ENCODE measurements around the gene RAB11FIP4. TPM values are rescaled to one million over a fixed set of nuclear protein-coding genes. Genes with fewer than 3 reads are reported as not detected.

Gene RAB11FIP4
- total and polyA plus RNA-seq, 2 of the 13 experiments (the other 11 are each of a cell fraction or from before 2014, with no cell fraction given), result 28.0 to 89.3 TPM

- TF ChIP-seq ZNF839 (CRISPR knock-in tag; IDR thresholded peaks at IDR 0.05; ENCODE audit: borderline replicate concordance) (no peak), ZMYM2 (CRISPR knock-in tag; IDR thresholded peaks at IDR 0.05) (peak; percentile 48; the same call in 1 of the 2 replicates), MTA1 (CRISPR knock-in tag; IDR thresholded peaks at IDR 0.05; ENCODE audit: borderline replicate concordance) (peak; percentile 97), MXD1 (CRISPR knock-in tag; IDR thresholded peaks at IDR 0.05) (0 out of 2 replicates have a peak, but pooled peaks have one; percentile 47), MAX (IDR thresholded peaks at IDR 0.05) (peak; percentile 90), ATF2 (CRISPR knock-in tag; IDR thresholded peaks at IDR 0.05) (0 out of 2 replicates have a peak, but pooled peaks have one; percentile 56), PRPF4 (IDR thresholded peaks at IDR 0.05; ENCODE audit: low read depth, low read length, poor library complexity, severe bottlenecking) (no peak), ARID5B (CRISPR knock-in tag; IDR thresholded peaks at IDR 0.05) (peak; percentile 88), KLF15 (CRISPR knock-in tag; IDR thresholded peaks at IDR 0.05; ENCODE audit: borderline replicate concordance) (no peak), RXRA (CRISPR knock-in tag; IDR thresholded peaks at IDR 0.05) (peak; percentile 83), ZNF280D (CRISPR knock-in tag; IDR thresholded peaks at IDR 0.05) (no peak), ERF (CRISPR knock-in tag; IDR thresholded peaks at IDR 0.05) (peak; percentile 53; the same call in 1 of the 2 replicates), ZBTB26 (CRISPR knock-in tag; IDR thresholded peaks at IDR 0.05; ENCODE audit: borderline replicate concordance) (peak; percentile 97), FLYWCH1 (CRISPR knock-in tag; IDR thresholded peaks at IDR 0.05) (no peak), FOXO4 (CRISPR knock-in tag; conservative IDR thresholded peaks at IDR 0.05) (no peak)
These were observed 106.7 kb downstream of the RAB11FIP4 start (continued) for GRCh38 chr17:31497994-31498826.

Measured in HepG2 (cell line).